ENCODE results near the gene CPSF4.

DNA sequence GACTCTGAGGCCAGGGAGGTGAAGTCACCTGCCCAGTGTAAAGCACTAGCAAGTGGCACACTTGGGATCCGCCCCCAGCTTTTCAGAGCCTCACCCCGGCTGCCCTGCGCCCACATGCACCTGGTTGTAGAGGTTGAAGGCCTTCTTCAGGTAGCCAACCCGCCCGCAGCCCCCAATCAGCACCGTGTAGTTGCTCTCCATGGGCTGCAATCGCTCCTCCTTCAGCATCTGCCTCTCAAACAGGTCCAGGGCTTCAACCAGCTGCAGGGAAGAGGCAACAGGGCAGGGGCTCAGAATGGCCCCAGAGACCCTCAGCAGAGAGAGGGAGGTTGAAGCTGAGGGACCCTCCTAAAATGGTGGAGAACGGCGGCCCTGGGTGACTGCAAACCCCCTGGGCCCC is 5.6 kb upstream of the CPSF4 start:
- TF ChIP-seq CTCF (IDR thresholded peaks at IDR 0.05 in 4 of 5, conservative IDR thresholded peaks at IDR 0.05 in 1 of 5) (no peak), POLR2A (IDR thresholded peaks at IDR 0.05) (no peak)

Data from gastrocnemius medialis (tissue), 4 donors.